HCT116 (cell line): Measurements from ENCODE around the gene GOLGA7B.

Source experiments
- EZH2 ChIP-seq: fragments of 200-600 bp; sonication (generic); IDR thresholded peaks from 2 replicates; pipeline ENCODE4 v1.6.1; 2017; ENCODE audit warnings: antibody characterized with exemption, mixed run types
- FOSL1 ChIP-seq: IDR thresholded peaks from 2 replicates; pipeline ENCODE4 v1.6.1; 2012; ENCODE audit warnings: low read depth
- RAD21 ChIP-seq: IDR thresholded peaks from 2 replicates; pipeline ENCODE4 v1.6.1; 2012; ENCODE audit warnings: low read depth, mild to moderate bottlenecking
- SIN3A ChIP-seq: IDR thresholded peaks from 2 replicates; pipeline ENCODE4 v1.6.1; 2012; ENCODE audit warnings: low read depth
- SP1 ChIP-seq: IDR thresholded peaks from 2 replicates; pipeline ENCODE4 v1.6.1; 2012; ENCODE audit warnings: low read depth
- TCF7L2 ChIP-seq: IDR thresholded peaks from 2 replicates; pipeline ENCODE4 v1.7.0; 2011; ENCODE audit warnings: borderline replicate concordance, inconsistent platforms; ENCODE audit not compliant: insufficient read depth, insufficient read length; ENCODE audit errors: extremely low read depth
- YY1 ChIP-seq: IDR thresholded peaks from 2 replicates; pipeline ENCODE4 v1.6.1; 2011; ENCODE audit warnings: low read length, low read depth, moderate library complexity, mild to moderate bottlenecking; ENCODE audit not compliant: insufficient replicate concordance; ENCODE audit errors: extremely low read depth
- TF ChIP-seq, protein P1 (sequence below), 3 experiments: fragments of 200-600 bp in 1 of 3; sonication (generic) in 1 of 3; IDR thresholded peaks in 2 of 3; conservative IDR thresholded peaks in 1 of 3; 2 replicates each; pipeline ENCODE4 v1.5.1; 2012 to 2017; ENCODE audit warnings: low read depth in 2 of 3, low read length in 2 of 3, antibody characterized with exemption in 1 of 3, borderline replicate concordance in 1 of 3, control low read depth in 1 of 3, mild to moderate bottlenecking in 1 of 3, mixed read lengths in 1 of 3, mixed run types in 1 of 3, moderate library complexity in 1 of 3; ENCODE audit not compliant: insufficient read depth in 1 of 3

DNA sequence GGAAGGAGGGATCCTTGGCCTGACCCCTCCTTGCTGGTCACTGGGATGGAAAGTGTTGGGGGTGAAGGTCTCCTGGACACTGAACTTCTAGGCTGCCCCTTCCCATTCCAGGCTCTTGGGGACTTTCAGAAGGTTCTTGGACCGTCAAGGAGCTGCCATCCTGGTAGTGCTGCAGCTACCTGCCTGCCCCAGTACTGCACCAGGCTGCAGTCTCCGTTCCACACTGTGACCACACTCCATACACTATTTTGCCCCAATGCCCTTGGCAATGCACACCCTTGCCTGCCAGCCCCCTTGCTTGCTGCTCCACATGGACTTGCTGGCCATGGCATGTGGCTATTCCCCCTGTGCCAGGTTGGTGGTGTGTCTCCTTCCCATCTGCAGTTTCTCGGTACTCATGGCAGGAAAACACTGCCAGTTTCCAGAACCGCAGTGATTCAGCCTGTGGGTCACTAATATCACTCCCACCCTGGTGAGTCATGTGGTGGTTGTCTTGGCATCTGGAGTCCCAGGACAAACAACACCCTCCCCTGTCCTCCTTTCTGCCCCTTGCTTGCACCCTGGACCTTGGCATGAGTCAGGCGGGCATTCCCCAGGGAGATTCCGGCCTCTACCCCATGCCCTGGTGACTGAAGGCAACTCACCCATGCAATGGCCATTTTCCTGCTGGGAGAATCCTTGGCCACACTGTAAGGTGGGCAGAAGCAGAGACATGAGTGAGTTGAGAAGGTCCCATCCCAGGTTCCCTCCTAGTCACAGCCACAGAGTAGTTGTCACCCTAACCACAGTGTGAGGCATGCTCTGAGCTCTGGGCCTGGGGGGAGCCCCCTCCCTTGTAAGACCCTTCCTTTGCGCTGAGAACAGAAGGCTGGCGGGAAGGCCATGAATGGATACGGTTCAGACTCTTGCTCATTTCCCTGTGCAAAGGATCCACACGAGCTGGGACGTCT is 32.8 kb downstream of the GOLGA7B start:
- TF ChIP-seq, protein P1, sequence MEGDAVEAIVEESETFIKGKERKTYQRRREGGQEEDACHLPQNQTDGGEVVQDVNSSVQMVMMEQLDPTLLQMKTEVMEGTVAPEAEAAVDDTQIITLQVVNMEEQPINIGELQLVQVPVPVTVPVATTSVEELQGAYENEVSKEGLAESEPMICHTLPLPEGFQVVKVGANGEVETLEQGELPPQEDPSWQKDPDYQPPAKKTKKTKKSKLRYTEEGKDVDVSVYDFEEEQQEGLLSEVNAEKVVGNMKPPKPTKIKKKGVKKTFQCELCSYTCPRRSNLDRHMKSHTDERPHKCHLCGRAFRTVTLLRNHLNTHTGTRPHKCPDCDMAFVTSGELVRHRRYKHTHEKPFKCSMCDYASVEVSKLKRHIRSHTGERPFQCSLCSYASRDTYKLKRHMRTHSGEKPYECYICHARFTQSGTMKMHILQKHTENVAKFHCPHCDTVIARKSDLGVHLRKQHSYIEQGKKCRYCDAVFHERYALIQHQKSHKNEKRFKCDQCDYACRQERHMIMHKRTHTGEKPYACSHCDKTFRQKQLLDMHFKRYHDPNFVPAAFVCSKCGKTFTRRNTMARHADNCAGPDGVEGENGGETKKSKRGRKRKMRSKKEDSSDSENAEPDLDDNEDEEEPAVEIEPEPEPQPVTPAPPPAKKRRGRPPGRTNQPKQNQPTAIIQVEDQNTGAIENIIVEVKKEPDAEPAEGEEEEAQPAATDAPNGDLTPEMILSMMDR (IDR thresholded peaks at IDR 0.05 in 2 of 3, conservative IDR thresholded peaks at IDR 0.05 in 1 of 3; ENCODE audit: borderline replicate concordance in 1 of 3, insufficient read depth in 1 of 3, low read depth in 2 of 3, low read length in 2 of 3) = no peak
- TF ChIP-seq RAD21 (no peak), SP1 (no peak), FOSL1 (no peak), EZH2 (no peak), SIN3A (no peak), YY1 (no peak), TCF7L2 (no peak)
